Esophagus mucosa (tissue), 1 donor: ENCODE results near the gene RPTOR. TPM values are rescaled to one million over a fixed set of nuclear protein-coding genes. Genes with fewer than 3 reads are reported as not detected.
"Not testable (repeated sequence)": the region's sequence is repeated elsewhere in the genome, so short reads cannot be mapped to it uniquely, and the experiment has no call there.

Experiments
- ATAC-seq: fragments of 200-7000 bp; cut with Tn5 transposase; one replicate; pipeline ENCODE4 v1.9.1; 2020
- total RNA-seq: library from RNA; stranded (reverse); gene quantifications from one replicate; pipeline ENCODE4 v1.2.4, GENCODE V29; 2023
- donor health status: DM: yes; HTN: yes; CAD: no.

The RPTOR gene
- total RNA-seq, 1 donor from 2014 or later, result 14.9 TPM

GRCh38 chr17:80696456-80696855, 151.8 kb downstream of the RPTOR start:
- ATAC-seq, result no peak

- no peak for ATAC-seq
These were observed 152.3 kb downstream of the RPTOR start for GRCh38 chr17:80696964-80697363.

DNA sequence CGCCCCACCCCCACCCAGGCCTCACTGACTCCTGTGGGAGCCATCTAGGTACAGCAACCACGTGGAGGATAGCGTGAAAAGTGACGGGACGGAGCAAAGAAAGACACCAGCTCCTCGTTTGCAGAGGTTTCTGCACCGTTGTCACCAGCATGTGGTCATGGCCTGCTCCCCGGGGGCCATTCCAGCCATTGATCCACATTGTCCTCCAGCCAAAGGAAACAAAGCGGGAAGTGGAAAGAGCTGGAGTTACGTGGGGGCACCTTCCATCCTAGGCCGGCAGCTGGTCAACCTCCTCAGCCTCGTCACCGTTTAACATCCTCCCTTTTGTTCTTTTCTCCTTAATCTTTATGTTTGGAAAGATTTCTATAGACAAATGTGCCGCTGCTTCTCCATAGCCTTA, 153.7 kb downstream of the RPTOR start:
- ATAC-seq, result no peak

DNA sequence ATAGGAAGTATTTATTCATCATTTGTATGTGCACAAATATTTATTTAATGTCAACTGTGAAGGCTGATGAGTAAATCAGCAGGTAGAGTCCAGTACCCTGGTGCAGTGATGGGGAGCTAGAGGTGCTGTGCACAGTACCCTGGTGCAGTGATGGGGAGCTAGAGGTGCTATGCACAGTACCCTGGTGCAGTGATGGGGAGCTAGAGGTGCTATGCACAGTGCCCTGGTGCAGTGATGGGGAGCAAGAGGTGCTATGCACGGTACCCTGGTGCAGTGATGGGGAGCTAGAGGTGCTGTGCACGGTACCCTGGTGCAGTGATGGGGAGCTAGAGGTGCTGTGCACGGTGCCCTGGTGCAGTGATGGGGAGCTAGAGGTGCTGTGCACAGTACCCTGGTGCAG, 154.6 kb downstream of the RPTOR start:
- ATAC-seq, result not testable (repeated sequence)

DNA sequence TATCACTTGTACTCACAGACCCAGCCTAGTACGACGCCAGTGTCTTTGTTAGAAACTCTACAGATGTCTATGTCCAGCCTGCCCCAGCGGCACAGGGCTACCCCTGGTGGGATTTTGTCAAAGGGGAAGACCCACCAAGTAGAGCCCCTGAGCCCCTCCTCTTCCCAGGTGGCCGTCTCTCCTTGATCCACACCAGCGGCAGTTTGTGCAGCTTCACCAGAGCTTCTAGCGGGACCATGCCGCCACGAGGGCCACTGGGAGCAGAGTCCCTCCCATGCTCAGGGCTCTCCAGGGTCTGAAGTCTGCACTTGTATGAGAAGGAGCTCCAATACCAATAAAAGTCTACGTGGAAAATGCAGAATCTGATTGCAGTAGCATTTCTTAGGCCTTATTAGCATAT, 157.1 kb downstream of the RPTOR start:
- no peak for ATAC-seq

DNA sequence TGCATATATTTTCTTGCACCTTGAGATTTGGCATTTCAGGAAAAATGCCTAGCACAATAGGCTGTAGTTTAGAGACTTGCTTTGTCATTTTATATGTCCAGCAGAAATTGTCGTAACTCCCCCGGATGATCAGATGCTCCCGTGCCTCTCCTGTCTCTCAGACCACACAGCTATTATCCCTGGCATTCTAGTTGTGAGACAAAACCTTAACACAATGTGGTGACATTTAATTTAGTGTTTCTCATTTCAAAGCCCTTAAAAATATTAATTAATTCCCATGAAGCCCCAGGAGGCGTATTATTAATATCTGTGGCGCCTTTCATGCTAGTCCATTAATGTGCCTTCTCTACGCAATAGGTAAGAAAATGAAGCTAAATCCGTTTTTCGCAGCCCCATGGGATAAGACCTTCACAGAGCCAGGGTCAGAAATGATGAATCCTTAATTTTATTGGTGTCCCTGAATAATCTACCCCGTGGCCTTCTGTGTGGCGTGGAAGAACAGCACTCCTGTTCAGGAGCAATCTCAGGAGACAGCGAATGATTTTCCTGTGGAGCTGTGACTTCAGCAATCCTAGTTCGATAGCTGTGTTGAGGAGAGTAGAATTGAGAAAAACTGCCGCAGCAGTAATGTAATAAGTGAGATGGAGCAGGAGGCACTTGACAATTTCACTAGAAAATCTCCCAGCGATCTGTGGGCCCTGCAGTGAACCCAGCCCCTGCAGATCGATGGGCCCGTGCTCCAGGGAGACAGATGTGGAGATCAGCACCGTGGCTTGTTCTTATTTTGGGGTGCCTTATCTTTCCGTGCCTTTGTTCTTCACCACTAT, 157.9 kb downstream of the RPTOR start:
- no peak for ATAC-seq

DNA sequence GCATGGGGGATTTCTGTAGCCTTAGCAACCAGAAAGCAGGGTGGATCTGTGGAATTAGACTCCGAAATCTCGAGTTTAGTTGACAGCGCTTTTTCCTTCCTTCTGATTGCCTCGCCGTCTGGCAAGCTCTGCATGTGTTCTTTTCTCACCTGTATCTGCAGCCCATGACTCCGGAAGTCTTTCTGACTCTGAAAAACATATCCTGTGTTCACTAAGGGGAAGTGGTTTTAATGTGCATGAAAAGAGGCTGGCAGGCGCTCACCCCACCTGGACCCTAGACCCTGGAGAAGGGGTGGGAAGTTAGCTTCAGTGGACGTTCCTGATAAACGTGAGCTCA, 158.5 kb downstream of the RPTOR start:
- no peak for ATAC-seq

DNA sequence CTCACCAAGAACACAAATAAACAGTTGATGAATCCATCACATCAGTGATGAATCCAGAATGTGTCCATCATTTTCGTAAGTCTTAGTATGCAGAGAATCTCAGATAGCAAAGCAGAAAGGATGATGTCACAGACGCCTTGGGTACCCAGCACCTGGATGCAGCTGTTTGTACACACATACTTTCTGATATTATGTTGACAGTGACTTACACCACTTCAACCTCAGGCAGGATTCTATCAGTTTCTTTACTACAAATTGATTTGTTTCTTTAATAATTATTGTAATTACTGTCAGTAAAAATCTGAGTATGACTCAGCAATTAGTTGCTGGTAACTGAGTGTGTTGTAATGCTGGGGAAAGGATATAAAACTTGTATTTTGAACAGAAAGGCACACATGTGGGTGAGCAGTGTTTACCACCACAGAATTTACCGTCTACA, 159.8 kb downstream of the RPTOR start:
- ATAC-seq, result no peak

DNA sequence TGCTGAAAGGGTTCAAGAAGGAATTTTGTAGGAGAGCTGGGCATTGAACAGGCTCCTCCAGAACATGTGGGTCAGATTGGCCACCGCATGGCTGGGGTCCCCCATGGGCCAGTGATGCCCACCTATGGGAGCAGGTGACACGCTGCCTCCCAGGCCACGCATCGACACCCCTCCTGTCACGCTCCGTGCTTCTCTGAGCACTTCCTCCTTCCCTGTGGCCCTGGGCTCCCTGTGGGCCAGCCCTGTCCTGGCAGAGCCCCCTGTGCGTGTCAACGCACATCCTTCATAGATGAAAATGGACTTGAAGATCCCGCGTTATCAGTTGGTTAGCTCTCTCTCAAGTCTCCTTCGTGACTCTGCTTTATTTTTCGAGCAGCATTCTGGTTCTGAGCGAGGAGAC, 160.3 kb downstream of the RPTOR start:
- no peak for ATAC-seq

- no peak for ATAC-seq
These were observed 161.3 kb downstream of the RPTOR start for GRCh38 chr17:80705988-80706387.

- no peak for ATAC-seq
These were observed 161.8 kb downstream of the RPTOR start for GRCh38 chr17:80706463-80706867.

DNA sequence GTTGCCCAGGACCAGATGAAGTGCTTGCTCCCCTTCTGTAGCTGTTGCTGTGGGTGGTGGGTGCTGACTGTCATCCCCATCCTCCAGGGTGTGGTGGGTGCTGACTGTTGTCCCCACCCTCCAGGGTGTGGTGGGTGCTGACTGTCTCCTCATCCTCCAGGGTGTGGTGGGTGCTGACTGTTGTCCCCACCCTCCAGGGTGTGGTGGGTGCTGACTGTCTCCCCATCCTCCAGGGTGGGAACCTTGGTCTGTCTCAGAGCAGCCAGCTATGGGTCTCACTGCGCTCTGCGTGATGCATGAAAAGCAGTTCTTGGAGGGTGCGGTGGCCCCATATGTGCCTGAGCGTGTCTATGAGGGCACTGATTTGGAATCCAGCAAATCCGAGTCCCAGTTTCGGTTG, 163.8 kb downstream of the RPTOR start:
- ATAC-seq, result peak; percentile 43

DNA sequence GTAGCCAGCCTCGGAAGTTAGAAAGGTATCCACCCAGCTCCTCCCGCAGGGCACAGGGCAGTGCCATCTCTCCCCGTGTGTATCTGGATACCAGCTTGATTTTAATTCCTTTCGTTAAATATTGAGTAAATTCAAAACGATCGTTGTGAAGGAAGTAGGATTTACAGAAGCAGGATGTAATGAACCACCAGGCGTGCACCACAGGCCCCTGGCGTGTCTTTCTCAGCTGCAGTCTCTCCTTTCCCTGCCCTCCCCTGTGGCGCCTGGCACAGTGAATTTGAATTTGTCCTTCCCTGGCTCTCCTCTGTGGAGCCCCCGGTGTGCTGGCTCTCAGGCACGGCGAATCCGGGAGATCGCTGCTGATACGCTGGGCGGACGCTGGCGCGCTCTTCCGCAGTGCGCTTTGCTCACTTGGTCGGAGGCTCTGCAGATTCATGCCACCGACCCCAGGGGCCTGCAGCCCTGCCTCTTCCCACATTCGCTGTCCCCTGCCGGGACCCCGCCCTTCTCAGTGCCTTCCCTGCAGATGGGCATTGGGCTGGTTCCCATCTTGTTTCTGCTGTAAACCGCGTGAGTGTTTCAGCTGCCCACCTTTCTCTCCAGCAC, 164.6 kb downstream of the RPTOR start:
- ATAC-seq, result no peak

DNA sequence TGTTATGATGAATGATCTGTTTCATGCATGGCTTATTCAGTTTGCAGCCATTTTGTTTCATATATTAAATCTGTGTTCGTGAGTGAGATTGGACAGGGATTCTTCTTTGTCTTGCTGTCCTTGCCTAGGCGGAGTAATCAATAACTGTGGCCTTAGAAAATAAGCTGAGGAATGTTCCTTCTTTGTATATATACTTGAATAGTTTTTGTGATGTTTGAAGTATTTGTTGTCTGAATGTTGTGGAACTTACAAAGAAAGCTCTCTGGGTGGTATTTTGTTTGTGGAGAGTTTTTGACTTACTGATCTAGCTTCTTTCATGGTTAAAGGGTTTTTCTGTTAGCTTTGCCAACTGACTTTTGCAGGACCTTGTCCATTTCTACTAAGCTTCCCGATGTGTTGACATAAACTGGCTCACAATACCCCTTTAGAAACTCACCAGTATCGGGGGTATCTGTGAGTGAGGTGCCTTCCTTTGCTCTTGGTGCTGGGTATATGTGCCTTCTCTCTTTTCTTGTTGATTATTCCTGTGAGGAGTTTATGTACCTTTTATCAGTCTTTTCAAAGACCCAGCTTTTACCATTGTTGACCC, 166.2 kb downstream of the RPTOR start:
- ATAC-seq, result no peak

DNA sequence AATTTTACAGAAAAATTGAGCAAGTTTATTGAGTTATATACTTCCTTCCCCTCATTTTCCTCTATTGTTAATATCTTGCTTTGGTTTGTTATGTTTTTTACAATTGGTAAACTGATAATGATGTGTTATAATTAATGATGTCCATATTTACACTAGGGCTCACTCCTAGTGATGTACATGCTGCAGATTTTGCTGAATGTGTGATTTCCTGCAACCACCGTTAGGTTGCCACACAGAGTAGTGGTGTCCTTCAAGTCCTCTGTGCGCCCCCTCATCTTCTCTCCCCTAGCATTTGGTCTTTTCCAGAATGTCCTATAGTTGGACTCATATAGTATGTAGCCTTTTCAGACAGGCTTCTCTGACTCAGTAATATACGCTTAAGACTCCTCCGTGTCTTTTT, 167.5 kb downstream of the RPTOR start:
- no peak for ATAC-seq

- no peak for ATAC-seq
These were observed 168.0 kb downstream of the RPTOR start for GRCh38 chr17:80712606-80713005.

DNA sequence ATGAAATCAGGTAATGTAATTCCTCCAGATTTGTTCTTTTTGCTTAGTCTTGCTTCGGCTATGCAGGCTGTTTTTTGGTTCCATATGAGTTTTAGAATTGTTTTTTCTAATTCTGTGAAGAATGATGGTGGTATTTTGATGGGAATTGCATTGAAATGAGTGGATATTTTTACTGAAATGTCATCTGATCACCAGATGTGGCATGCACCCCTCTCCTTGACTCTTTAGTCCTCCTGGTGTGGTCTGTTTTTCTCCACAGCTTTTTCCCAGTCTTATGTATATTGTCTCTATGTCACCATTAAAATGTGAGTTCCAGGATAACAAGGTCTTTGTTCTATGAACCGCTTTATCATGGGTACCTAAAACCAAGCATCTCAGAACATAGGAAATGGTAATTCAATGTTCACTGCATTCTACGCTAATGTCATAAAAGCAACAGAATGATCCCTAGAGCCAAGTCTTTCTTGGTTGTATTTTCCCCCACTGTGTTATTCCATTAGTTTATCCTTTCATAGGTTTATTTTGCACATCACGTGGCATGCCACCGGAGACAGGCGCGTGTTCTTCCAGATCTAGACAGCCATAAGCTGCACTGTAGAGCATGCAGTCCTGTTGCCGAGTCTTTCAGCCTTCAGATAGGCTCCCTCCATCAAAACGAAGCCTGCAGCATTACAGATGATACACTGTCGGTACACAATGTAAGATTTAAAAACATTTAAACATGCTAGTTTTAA, 172.5 kb downstream of the RPTOR start:
- ATAC-seq, result no peak

- no peak for ATAC-seq
These were observed 173.1 kb downstream of the RPTOR start for GRCh38 chr17:80717720-80718083.

GRCh38 chr17:80718428-80718827, 173.8 kb downstream of the RPTOR start:
- ATAC-seq, result no peak

DNA sequence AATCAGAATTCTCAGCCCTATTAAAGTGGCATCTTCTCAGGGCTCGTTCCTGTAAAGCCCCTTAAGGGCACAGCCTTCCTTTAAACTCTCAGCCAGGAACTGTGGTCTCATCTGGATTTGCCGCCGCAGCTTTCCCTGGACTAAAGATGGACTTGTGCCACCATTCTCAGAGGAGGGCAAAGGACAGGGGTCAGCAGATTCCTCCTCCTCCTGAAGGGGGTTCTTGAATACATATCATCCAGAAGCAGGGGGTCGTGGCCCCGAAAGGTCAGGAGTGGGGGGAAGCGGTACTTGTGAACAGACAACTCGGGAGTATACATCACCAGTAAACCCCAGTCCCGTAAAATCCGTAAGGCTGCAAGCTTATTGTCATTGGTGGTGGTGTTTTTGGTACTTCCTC, 174.8 kb downstream of the RPTOR start:
- ATAC-seq, result no peak

DNA sequence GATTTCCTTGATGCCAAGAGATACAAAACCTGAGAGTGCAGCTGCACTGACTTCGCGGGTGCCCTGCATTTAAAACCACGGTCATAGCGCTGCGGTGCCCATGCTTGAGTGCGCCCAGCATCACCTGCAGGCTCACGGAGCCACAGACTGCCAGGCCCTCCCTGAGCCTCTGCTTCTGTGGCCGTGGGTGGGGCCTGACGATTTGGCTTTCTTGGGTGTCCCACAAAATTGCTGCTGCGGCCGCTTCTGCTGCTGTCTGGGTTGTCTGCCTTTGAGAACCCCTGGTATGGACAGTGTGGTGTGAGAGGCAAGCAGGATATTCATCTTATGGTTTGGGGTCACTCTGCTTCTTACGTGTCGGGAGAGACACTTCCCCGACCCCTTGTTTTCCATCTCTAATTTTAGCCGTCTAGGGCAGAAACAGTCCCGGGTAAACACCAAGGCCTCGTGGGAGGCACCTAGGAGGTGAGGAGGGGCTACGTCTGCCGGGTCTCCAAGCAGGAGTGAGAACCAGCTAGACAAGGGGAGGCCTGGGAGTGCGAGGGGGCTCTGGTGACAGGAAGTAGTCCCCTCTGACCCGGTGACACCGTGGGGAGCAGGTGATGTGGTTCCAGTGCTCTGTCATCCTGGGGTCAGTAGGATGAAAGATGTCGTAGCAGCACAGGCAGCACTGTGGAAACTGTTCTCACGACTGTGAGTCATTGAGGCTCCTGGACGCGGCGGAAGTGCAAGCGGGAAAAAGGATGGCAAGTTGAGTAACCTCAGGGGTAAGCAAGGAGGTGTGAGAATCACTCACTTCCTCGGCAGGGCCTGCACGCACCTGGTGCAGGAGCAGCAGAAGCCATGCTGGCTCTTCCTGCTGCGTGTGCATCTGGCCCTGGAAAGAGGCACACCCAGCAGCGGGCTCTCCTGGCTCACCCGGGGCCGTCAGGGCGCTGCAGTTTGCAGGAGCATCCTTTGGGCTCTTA, 176.3 kb downstream of the RPTOR start:
- peak; percentile 86 for ATAC-seq

- no peak for ATAC-seq
These were observed 178.0 kb downstream of the RPTOR start for GRCh38 chr17:80722661-80723060.
